ENCODE results near the gene SPECC1.
"Not testable (repeated sequence)": the region's sequence is repeated elsewhere in the genome, so short reads cannot be mapped to it uniquely, and the experiment has no call there.

SPECC1 gene

DNA sequence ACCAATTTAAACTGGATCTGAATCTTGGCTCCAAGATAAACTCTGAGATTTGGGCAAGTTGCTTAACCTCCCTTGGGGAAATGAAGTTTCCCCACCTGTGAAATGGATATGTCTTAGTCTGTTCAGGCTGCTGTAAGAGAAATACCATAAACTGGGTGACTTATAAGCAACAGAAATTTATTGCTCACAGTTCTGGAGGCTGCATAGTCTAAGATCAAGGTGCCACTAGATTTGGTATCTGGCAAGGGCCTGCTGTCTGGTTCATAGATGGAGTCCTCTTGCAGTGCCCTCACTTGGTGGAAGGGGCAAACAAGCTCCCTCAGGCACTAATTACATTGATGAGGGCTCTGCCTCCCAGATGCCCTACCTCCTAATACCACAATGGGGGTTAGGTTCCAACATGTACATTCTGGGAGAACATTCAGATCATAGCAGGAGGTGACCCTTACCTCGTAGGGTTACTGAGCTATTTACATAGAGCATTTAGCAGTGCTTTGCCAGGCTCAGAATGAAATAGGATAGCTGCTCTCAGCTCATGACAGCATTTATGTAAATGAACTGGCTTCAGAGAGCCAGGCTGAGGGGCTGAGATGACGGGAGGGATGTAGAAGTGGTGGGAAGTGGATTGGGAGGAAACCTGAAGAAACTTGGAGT is 83.9 kb downstream of the SPECC1 start:
- no peak for DNase-seq (ENCODE audit: low read depth)

DNA sequence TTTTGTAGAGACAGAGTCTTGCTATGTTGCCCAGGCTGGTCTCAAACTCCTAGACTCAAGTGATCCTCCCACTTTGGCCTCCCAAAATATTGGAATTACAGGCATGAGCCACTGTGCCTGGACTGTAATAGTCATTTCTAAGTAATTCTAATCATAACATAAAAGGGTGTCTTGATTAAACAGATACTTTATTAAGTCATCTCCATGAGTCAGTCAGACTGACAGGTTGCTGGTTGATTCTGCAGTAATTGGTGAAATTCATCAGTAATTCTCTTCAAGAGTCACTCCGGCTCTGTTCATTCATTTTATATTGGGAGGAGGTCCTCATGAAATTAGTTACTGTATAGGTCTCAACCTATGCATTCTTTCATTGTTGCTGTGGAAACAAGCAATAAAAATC is 85.6 kb downstream of the SPECC1 start:
- no peak for DNase-seq (ENCODE audit: low read depth)

GRCh38 chr17:20095336-20096080 is 86.3 kb downstream of the SPECC1 start:
- DNase-seq (ENCODE audit: low read depth), result no peak

DNA sequence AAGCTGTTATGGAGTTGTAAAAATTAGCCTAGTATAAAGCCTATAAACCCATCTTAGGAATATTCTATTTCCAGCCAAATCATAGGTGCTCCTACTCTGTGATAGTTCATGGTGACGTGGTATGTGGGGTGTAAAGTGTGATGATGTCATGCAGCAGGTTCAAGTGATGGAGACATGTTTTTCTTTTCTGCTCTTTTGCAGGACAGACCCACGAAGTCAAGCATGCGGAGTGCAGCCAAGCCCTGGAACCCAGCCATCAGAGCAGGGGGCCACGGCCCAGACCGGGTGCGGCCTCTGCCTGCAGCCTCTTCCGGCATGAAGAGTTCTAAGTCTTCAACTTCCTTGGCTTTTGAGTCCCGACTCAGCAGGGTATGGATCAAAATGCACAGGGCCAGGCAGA is 87.3 kb downstream of the SPECC1 start:
- no peak for DNase-seq (ENCODE audit: low read depth)

GRCh38 chr17:20097330-20097729 is 88.2 kb downstream of the SPECC1 start:
- no peak for DNase-seq (ENCODE audit: low read depth)

GRCh38 chr17:20098314-20098713 is 89.2 kb downstream of the SPECC1 start:
- DNase-seq (ENCODE audit: low read depth), result no peak

DNA sequence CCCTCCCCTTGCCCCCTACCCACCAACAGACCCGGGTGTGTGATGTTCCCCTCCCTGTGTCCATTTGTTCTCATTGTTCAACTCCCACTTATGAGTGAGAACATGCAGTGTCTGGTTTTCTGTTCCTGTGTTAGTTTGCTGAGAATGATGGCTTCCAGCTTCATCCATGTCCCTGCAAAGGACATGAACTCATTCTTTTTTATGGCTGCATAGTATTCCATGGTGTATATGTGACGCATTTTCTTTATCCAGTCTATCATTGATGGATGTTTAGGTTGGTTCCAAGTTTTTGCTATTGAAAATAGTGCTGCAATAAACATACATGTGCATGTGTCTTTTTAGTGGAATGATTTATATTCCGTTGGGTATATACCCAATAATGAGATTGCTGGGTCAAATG is 91.6 kb downstream of the SPECC1 start:
- not testable (repeated sequence) for DNase-seq (ENCODE audit: low read depth)

GRCh38 chr17:20103454-20104446 is 94.6 kb downstream of the SPECC1 start:
- no peak for DNase-seq (ENCODE audit: low read depth)

DNA sequence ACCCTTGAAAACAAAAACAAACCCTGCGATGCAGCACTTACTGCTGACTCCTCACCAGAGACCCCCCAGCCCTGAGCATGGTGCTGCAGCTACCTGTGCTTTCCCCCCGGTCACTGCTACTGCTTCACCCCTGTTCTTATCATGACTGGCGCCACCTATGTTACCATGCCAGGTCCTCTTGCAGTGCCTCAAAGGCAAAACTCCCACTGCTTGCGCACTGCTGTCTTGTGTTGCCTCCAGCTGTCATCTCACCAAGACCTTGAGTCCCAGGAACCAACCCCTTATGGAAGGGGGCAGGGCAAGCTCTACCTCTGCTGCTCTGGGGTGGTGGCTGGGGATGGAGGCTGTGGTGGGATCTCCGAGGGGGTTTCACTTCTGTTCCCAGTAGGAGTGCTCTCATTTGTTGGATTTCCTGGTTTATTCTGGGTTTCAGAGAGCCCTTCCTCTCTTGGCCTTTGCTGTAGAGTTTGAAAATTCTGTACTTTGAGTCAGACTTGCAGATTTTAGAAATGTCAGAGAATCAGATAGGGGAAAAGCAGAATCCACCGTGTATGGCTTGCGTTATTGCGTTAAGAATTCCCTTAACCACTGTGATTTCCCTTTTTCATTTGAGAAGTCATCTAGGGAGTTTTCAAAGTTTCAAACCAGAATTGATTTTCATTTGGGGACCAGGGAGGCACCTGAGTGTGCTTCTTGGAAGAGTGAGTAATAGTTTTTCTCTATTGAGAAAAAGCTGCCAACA is 96.6 kb downstream of the SPECC1 start:
- DNase-seq (ENCODE audit: low read depth), result no peak

- DNase-seq (ENCODE audit: low read depth), result not testable (repeated sequence)
These were observed 97.3 kb downstream of the SPECC1 start for GRCh38 chr17:20106446-20106845.

DNA sequence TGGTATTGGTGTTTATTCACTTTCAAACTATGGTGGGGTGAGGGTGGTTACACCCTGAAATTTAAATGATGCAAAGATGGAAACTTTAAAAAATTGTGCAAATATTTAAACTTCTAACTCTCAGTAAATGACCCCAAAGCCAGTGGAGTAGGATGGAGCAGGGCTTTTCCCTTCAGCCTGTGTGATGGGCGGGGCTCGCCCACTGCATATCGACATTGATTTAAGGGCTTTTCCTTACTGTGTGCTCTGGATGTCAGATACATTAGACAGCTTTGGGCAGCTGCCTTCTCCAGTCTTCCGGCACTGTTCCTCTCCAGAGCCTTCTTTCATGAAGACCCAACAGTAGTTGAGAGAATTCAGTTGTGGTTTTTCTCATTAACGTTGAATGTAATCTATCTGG is 99.9 kb downstream of the SPECC1 start:
- DNase-seq (ENCODE audit: low read depth), result no peak

DNA sequence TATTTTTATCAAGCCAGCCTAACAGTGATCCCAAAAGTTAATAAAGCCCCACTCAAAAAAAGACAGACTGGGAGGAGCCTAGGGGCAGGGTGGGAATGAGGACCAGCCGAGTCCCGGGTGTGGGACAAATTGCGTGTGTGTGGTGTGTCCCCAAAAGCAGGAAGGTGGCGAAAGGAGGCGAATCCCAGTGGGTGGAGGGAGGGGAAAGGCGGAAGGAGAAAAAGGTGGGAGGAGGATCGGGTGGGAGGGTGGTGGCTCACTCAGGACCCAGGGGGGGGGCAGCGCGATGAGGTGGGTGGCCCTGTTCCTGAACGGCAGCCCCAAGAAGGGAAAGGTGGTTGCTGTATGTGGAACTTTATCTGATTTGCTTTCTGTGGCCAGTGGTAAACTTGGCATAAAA is 102.4 kb downstream of the SPECC1 start:
- no peak for DNase-seq (ENCODE audit: low read depth)

GRCh38 chr17:20114466-20114865 is 105.3 kb downstream of the SPECC1 start:
- no peak for DNase-seq (ENCODE audit: low read depth)

GRCh38 chr17:20116683-20117309 is 107.6 kb downstream of the SPECC1 start:
- DNase-seq (ENCODE audit: low read depth), result peak; percentile 27

DNA sequence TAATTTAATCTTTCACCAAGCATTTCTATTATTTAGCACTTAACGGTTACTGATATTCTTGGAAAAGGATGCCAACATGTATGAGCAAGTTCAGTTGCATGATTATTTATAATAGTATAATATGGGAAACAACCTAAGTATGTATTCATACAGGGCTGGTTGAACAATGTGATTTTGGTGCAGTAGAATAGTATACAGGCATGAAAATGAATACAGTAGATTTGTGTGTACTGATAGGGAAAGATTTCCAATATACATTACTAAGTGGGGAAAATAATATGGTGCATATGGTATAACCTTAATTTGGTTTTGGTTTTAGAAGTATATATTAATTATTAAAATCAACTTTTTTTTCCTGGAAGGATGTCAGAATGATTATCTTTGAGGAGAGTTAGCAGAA is 109.1 kb downstream of the SPECC1 start:
- no peak for DNase-seq (ENCODE audit: low read depth)

DNA sequence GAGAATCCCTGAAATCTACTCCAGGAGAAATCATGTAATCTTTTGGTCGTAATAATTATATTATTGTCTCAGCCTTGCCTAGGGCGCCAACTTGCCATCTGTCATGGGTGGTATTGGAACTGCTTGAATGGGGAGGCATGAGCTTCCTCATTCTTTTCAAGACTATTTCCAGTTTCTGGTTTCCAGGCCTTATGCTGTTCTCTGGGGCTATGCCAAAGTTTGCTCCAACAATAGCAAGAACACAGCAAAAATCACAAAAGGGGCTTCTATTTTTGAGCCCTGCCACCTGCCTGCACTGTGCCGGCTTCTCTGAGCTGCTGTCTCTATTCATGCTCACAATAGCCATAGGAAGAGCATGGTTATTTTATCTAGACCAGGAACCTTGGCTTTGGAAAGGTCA is 111.7 kb downstream of the SPECC1 start:
- DNase-seq (ENCODE audit: low read depth), result no peak

DNA sequence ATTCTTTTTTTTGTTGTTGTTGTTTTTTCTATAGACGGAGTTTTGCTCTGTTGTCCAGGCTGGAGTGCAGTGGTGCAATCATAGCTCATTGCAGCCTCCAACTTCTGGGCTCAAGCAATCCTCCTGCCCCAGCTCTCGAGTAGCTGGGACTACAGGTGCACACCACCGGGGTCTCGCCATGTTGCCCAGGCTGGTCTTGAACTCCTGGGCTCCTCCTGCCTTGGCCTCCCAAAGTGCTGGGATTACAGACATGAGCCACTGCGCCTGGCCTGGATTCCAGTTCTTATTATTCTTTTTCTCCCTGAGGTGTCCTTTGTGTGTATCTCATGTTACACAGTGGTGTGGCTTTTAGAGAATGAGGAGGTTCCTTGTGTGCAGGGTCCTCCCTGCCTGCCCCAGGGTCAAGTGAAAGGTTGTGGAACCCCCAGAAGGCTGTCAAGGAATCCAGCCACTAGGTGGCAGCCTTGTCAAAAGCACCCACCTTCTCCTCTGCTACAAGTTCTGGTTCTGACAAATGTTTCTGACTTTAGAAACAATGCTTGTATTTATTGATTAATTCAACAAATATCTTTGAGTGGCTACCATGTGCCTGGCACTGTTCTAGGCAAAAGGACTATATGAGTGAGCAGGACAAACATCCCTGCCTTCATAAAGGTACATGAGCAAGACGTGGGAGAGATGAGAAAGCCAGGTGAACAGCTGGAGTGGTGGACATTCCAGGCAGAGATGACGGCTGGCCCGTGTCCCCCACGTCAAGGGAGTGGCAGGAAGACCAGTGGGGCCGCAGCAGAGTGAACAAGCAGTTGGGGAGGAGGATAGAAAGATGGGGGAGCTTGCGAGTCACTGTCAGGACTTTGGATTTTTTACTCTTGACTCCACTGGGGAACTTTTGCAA is 112.4 kb downstream of the SPECC1 start:
- DNase-seq (ENCODE audit: low read depth), result peak; percentile 58

- DNase-seq (ENCODE audit: low read depth), result no peak
These were observed 113.2 kb downstream of the SPECC1 start for GRCh38 chr17:20122254-20122879.

- DNase-seq (ENCODE audit: low read depth), result no peak
These were observed 114.0 kb downstream of the SPECC1 start for GRCh38 chr17:20123209-20123608.

DNA sequence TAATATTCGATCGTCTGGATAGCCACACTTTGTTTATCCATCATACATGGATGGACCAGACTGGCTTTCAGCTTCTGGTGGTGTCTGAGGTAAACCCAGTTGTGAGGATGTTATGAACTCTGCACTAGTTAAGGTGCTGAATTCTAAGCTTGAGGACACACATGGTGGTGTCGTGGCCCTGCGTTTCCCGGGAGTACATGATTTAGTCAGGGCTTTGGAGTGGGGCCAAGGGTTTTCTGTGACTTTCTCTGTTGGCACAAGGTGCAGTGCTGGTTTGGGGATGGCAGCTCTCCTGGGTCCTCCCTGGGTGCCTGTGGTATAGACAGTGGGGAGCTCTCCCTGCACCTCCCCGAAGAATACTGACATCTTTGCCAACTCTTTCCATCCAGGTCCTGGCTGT is 116.6 kb downstream of the SPECC1 start:
- no peak for DNase-seq (ENCODE audit: low read depth)

All from activated gamma-delta T cell treated with anti-CD3 and anti-CD28 coated beads, Interleukin-2, amount 50 U/mL, for 16 hours (primary cell).